GM19035 (cell line): ENCODE data around the gene SF3A2.

Experiments used
- ATAC-seq: cut with Tn5 transposase; IDR thresholded peaks from one replicate; pipeline ENCODE4 v1.9.1; 2021; ENCODE audit not compliant: unreplicated experiment

SF3A2 gene

GRCh38 chr19:2252055-2252796 lies 15.6 kb downstream of the SF3A2 start:
- ATAC-seq = no peak

GRCh38 chr19:2252797-2253105 lies 16.1 kb downstream of the SF3A2 start:
- no peak for ATAC-seq

- no peak for ATAC-seq
Measured at GRCh38 chr19:2253106-2254063, 16.8 kb downstream of the SF3A2 start.

DNA sequence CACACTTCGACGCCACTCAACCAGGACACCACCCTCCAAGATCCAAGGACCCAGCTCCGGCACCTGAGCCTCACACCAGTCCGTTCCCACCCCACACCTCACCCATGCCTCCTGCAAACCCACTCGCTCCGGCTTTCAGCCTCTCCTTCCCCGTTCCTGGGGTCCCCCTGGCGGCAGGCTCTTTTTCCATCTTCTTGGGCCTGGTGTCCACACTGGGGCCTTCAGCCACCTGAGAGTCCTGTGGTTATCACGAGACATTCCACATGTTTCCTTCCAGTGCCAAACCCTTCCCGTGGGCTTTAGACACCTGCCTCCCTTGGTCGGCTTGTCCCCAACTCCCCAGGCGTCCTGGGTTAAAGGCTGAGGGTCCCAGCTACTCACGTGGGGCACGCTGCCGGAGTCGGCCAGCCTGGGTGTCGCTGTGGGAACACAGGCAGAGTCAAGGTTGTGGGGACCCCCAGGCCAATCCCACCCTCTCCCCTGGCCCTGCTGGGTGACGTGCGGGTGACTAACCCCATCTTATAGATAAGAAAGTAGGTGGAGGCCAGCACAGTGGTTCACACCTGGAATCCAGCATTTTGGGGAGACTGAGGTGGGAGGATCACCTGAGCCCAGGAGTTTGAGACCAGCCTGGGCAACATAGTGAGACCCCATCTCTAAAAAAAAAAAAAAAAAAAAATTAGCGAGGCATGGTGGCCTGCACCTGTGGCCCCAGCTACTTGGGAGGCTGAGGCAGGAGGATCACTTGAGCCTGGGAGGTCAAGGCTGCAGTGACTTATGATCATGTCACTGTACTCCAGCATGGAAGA lies 17.6 kb downstream of the SF3A2 start:
- ATAC-seq = no peak

DNA sequence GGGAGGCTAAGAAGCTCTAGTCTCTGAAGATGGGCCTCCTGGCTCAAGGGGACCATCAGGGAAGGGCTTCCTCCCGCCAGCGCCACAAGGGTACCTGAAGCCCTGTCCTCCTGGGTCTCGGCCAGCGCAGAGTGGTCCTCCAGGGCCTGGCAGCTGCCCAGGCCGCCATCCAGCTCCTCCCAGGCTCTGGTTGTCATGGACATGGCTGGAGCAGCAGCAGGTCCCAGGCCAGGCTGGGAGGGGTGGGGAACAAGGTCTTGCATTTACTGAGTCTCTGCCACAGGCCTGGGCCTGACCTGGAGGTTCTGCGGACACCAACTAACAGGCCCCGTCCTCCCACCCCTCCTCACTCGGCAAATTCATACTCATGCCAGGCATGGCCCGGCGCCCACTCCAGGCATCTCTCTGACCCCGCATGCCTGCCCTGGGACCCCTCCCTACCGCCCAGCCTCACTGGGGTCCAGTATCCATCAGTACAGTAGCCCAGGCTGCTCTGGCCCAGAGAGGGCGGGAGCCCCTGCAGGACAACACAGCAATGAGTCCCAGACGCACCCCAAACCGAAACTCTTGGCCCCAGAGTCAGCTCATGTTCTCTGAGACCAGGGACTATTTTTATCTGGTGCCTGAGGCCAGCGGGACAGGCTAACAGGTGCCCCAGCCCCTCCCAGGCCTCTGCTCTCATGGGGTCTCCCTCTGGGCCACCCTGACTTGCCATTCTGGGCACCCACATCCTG lies 18.7 kb downstream of the SF3A2 start:
- no peak for ATAC-seq

DNA sequence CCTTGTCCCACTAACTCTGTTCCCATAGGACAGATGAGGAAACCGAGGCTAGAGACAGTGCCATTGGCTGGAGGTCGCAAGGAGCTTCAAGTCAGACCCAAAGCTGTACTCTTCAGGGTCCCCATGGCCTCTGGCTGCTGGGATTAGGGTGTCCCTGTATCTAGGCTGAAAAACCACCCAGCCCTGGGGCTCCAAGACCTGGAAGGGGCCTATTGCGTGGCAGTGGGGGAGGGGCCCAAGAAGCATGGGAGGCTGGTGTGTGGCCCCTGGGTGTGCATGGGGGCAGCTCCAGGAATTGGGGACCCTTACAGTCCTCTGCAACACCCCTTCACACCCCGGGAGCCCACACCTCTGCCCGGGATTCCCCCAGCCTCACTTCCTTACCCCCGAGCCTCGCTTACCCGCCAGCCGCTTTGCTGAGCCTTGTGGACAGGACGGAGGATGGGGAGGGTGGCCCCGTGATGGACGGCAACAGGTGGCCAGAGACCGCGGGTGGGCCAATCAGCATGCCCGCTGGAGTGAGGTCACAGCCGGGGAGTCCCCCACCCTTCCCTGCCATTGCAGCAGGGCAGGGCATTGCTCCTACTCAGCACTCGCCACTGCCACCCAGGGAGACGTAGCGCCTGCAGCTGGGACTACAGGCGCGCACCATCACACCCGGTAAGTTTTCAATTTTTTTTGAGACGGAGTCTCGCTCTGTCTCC lies 19.5 kb downstream of the SF3A2 start, which contains the start of gene JSRP1:
JSRP1 (minus strand) TSS at position 436 of the 704 bp plus-strand sequence. CDS start 1,103 bp downstream, outside the sequence.
- ATAC-seq = no peak

GRCh38 chr19:2259336-2259735 lies 22.7 kb downstream of the SF3A2 start:
- ATAC-seq = no peak

DNA sequence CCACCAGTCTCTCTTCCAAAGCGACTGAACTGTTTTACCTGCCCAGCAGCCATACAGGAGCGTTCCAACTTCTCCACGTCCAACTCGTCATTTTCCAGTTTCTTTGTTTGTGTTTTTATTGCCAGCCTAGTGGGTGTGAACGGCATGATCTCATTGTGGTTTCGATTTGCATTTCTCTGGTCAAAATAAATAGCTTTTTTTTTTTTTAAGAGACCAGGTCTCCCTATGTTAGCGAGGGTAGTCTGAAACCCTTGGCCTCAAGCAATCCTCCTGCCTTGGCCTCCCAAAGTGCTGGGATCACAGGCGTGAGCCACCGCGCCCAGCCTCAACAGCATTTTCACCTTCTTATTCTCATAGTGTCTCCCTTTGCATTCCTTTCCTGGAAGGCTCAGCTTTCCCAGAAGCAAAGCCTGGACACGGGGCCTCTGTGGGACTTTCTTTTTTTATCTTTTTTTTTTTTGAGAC lies 23.7 kb downstream of the SF3A2 start:
- ATAC-seq = no peak

DNA sequence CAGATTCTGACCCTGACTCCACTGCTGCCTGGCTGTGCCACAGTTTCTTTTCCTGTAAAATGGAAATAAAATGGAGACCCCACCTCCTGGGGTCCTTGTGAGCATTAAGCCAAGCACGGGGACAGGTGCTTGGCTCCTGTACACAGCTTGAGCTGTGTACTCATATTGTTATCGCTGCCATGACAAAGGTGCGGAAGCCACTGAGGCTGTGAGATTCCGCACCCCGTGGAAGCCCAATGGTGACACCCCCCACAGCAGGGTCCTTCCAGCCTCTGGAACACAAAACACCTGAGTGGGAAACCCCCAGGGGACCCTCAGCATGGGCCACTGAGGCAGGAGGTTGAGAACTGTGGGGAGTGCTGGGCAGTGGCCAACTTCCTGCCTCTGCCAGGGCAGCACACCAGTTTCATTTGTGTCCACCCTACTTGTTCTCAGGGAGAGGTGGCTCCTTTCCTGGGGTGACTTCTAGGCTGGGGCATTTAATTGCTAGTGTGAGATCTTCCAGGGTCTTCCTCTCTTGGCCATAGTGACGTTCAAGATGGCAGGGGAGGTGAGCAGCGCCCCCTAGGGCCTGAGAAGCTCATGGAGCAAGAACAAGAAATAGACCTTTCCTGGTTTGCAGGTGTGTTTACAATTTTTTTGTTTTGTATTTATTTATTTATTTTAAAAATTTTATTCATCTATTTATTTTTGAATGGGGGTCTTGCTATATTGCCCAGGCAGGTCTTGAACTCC lies 25.0 kb downstream of the SF3A2 start:
- no peak for ATAC-seq

DNA sequence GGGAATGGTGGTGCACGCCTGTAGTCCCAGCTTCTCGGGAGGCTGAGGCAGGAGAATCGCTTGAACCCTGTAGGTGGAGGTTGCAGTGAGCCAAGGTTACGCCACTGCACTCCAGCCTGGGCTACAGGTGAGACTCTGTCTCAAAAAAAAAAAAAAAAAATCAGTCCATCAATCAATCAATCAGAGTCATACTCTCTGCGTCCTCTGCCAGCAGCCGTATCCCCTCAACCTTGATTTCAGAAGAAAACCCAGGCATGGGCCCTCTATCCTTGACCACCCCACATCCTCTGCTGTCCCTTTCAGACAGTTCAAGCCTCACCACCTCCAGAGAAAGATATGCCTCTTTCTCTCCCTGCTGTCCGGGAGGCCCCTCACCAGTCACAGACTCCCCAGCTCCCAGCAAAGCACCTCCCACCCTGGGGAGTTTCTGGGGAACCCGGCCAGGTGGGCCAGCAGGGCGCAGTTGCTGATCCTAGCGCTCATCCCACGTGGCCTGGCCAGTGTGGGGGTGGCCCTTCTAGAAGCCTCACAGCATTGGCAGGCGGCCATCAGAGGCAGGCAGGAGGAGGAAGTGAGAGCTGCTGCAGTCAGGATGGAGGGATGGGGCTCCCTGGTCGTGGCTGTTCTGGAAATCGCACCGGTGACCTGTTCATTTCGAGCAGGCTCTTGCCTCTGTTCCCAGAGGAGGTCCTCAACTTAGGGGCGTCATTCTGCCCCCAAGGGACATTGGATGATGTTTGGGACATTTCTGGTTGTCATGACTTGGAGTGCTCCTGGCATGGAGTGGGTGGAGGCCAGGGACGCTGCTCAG lies 29.8 kb downstream of the SF3A2 start:
- no peak for ATAC-seq

GRCh38 chr19:2268480-2268830 lies 31.8 kb downstream of the SF3A2 start:
- ATAC-seq = no peak

- no peak for ATAC-seq
Measured at GRCh38 chr19:2268861-2269243, 32.2 kb downstream of the SF3A2 start.

- ATAC-seq = peak; percentile 63
Measured at GRCh38 chr19:2269244-2270156, 32.9 kb downstream of the SF3A2 start.

DNA sequence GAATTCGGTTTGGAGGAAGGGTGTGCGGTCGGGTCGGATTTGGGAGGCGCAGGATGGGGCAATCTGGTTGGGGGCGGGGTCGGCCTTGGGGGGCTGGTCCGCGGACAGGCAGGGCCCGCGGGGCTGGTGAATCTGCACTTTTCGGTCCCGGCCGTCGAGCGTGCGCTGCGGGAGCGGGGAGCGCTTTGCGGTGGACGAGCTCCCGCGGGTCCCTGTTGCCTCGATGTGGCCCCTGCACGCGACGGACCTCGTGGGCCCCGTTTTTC lies 33.5 kb downstream of the SF3A2 start:
- ATAC-seq = no peak

DNA sequence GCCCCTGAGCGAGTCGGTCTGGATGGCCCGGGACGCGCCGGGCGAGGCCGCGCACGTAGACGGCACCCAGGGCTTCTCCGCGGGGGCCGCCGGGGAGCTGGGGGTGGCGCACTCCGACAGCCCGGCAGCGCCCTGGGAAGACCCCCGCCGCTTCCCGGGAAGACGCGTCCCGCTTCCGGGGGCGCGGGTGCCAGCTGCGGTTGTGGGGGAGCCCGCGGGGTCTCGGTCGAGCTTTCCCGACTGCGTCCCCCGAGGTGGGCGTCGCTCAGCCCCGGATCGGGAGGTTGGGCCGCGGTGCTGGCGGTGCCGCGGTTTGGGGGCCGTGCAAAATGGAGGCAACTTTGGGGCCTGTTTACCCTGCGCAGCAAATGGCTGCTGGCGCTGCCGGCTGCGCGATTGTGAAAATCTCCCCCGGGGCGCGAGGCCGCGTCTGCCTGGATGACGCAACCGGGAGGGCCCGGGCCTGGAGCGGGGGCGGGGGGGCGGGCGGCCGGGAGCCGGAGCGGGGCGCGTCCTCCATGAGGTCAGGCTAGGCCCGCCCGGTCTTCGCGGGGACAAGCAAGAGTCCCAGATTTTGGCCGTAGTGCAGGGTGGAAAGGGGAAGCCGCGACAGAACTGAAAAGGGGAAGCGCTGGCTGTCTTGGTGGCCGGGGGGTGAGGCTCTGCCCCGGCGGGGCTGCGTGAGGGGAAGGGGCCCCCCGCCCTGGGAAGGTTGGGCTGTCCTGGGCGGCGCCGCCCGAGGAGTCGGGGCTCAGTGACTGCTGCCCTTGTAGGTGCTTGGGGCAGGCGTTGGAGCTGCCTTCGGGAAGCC lies 34.0 kb downstream of the SF3A2 start:
- ATAC-seq = no peak

DNA sequence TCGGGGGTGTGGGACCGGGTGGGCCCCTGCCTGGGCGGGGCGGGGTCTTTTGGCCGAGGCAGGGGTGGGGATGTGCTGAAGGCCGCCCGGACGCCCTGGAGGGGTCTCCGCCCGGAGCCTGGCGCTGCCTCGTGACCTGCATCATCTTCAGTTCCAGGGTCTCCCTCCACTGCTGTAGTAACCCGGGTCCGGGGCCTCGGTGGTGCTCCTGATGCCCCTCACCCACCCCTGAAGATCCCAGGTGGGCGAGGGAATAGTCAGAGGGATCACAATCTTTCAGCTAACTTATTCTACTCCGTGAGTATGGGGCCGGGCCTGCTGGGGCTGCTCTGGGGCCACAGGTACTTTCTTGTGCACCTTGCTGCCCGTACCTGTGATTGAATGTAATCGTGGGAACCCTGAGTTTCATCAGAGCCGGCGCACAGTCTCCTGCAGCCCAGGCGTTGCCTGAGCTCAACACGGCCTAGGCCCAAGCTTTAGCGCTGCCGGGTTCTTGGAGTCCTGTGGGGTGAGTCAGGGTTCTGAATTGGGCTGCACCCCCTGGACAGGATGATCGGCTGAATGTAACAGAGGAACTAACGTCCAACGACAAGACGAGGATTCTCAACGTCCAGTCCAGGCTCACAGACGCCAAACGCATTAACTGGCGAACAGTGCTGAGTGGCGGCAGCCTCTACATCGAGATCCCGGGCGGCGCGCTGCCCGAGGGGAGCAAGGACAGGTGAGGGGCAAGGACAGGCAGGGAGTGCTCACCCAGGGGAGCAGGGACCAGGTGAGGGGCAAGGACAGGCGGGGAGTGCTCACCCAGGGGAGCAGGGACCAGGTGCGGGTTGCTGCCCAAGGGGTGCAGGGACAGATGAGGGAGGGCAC lies 34.8 kb downstream of the SF3A2 start:
- no peak for ATAC-seq
